Measurements from ENCODE around the gene WFIKKN2.

GRCh38 chr17:50879086-50879485, 43.7 kb downstream of the WFIKKN2 start:
- no peak for TF ChIP-seq POLR2A (IDR thresholded peaks at IDR 0.05; ENCODE audit: borderline replicate concordance, extremely low read depth, insufficient read depth, insufficient read length)
- no peak for TF ChIP-seq CTCF (IDR thresholded peaks at IDR 0.05 in 2 of 3, conservative IDR thresholded peaks at IDR 0.05 in 1 of 3; ENCODE audit: borderline replicate concordance in 1 of 3, insufficient read depth in 1 of 3, low read depth in 2 of 3, low read length in 2 of 3)
- no peak for TF ChIP-seq SRF (IDR thresholded peaks at IDR 0.05; ENCODE audit: low read depth)
- TF ChIP-seq CEBPB (IDR thresholded peaks at IDR 0.05; ENCODE audit: low read depth): no peak
- no peak for TF ChIP-seq EZH2phosphoT487 (IDR thresholded peaks at IDR 0.05; ENCODE audit: borderline replicate concordance)
- no peak for TF ChIP-seq YY1 (IDR thresholded peaks at IDR 0.05; ENCODE audit: extremely low read depth, insufficient replicate concordance, low read depth, low read length)
- TF ChIP-seq ZNF274 (IDR thresholded peaks at IDR 0.05; ENCODE audit: low read depth, low read length): no peak
- no peak for TF ChIP-seq SIN3A (IDR thresholded peaks at IDR 0.05; ENCODE audit: low read depth)
- no peak for TF ChIP-seq POLR2AphosphoS5 (IDR thresholded peaks at IDR 0.05; ENCODE audit: low read depth, low read length)
- TF ChIP-seq EZH2 (IDR thresholded peaks at IDR 0.05): no peak
